Fibroblast of skin of right biceps (primary cell): Measurements from ENCODE around the gene GOLGB1.

Experiments
- DNase-seq: peaks from one replicate; pipeline ENCODE4 v3.0.0-alpha.2; 2013

GOLGB1 gene

GRCh38 chr3:121627211-121627610, 122.3 kb downstream of the GOLGB1 start:
- no peak for DNase-seq

GRCh38 chr3:121626495-121626894, 123.0 kb downstream of the GOLGB1 start:
- DNase-seq = no peak

- DNase-seq = no peak
Observed at GRCh38 chr3:121624147-121624899, 125.2 kb downstream of the GOLGB1 start.

- DNase-seq = no peak
Observed at GRCh38 chr3:121621491-121621890, 128.1 kb downstream of the GOLGB1 start.

- DNase-seq = no peak
Observed at GRCh38 chr3:121619691-121620090, 129.8 kb downstream of the GOLGB1 start.
